Left lung (tissue), 10 donors: ENCODE data around the gene DDAH1. TPM values are rescaled to one million over a fixed set of nuclear protein-coding genes. Genes with fewer than 3 reads are reported as not detected.

Experiments
- ATAC-seq: fragments of 200-7000 bp; cut with Tn5 transposase; one replicate; pipeline ENCODE4 v1.9.1; 2020; ENCODE audit warnings: moderate library complexity
- DNase-seq, 4 donors: peaks; one replicate each; pipeline ENCODE4 v3.0.0-alpha.2; 2013 to 2020
- H3K27ac ChIP-seq, 2 donors: fragments of 200-600 bp; sonication (generic) in 1 of 2; one replicate each; pipeline versions ENCODE4 v1.5.0 to v1.8.0; 2020 to 2021
- H3K27me3 ChIP-seq, 2 donors: fragments of 200-600 bp; sonication (generic) in 1 of 2; one replicate each; pipeline versions ENCODE4 v1.5.0 to v1.8.0; 2020 to 2021
- H3K36me3 ChIP-seq, 2 donors: fragments of 200-600 bp; sonication (generic) in 1 of 2; one replicate each; pipeline versions ENCODE4 v1.5.0 to v1.8.0; 2020 to 2021
- H3K4me1 ChIP-seq, 2 donors: fragments of 200-600 bp; one replicate each; pipeline ENCODE4 v1.8.0; 2021
- H3K4me3 ChIP-seq, 2 donors: fragments of 200-600 bp; sonication (generic) in 1 of 2; one replicate each; pipeline versions ENCODE4 v1.5.0 to v1.8.0; 2020 to 2021; ENCODE audit warnings: mild to moderate bottlenecking in 1 of 2
- H3K9me3 ChIP-seq, 2 donors: fragments of 200-600 bp; sonication (generic) in 1 of 2; one replicate each; pipeline versions ENCODE4 v1.5.0 to v1.8.0; 2020 to 2021
- intact Hi-C, 2 donors: fragments of 100-400 bp; cut with DNase I; formaldehyde crosslinking; loops; one replicate each; pipeline versions ENCODE4 v1.11.2 to v1.14.2; 2022
- polyA plus RNA-seq, 6 donors: library from polyadenylated mRNA; unstranded; fragments of 120-200 nt; gene quantifications; one replicate each; pipeline ENCODE4 v1.2.1, GENCODE V29; 2013; ENCODE audit not compliant: insufficient read length in 6 of 6
- total RNA-seq, 2 donors: library from RNA; stranded (reverse); fragmentation: NEBNext Ultra II Directional; extraction: Animal tissue kit (Norgen Biotek cat#: 25700); gene quantifications; one replicate each; pipeline ENCODE4 v1.2.1, GENCODE V29; 2021
- TF ChIP-seq, protein P1 (sequence below), 2 donors: fragments of 200-600 bp; sonication (generic) in 1 of 2; IDR thresholded peaks; one replicate each; pipeline versions ENCODE4 v1.5.0 to v1.8.0; 2021; ENCODE audit warnings: antibody characterized with exemption in 2 of 2
- donor health status: DM: no; HTN: yes; CAD: no.
- donor health status: DM: no; HTN: no; CAD: no.

The DDAH1 gene
- total and polyA plus RNA-seq, 8 donors, result 71.5 to 121 (median 89.8) TPM

DNA sequence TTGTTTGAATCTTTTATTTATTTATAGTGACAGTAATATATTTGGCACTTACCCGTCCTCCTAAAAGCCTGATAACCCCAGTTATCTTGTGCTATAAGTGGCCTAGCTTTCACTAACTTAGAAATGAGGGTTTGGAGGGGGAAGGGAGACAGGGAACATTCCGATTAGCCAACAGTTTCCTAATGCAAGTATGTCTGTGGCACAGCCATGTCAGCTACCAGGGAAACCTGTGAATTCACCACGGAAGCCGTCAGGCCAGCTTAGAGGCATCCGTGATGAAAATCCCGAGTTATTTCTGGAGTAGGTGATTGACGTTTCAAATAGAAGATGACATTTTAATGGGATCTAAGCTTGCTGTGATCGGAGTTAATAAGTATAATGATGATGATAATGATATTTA lies 149.2 kb downstream of the DDAH1 start:
- ATAC-seq, result no peak
- H3K36me3 ChIP-seq, result no peaks in the 10 kb centered on the region
- intact Hi-C loops, result no loop called here
- no peak overlapping the region for H3K4me3 ChIP-seq
- no peaks in the 10 kb centered on the region for H3K9me3 ChIP-seq
- DNase-seq, result peak in 2 of 4 donors; percentile 49 to 68
- TF ChIP-seq, protein P1, sequence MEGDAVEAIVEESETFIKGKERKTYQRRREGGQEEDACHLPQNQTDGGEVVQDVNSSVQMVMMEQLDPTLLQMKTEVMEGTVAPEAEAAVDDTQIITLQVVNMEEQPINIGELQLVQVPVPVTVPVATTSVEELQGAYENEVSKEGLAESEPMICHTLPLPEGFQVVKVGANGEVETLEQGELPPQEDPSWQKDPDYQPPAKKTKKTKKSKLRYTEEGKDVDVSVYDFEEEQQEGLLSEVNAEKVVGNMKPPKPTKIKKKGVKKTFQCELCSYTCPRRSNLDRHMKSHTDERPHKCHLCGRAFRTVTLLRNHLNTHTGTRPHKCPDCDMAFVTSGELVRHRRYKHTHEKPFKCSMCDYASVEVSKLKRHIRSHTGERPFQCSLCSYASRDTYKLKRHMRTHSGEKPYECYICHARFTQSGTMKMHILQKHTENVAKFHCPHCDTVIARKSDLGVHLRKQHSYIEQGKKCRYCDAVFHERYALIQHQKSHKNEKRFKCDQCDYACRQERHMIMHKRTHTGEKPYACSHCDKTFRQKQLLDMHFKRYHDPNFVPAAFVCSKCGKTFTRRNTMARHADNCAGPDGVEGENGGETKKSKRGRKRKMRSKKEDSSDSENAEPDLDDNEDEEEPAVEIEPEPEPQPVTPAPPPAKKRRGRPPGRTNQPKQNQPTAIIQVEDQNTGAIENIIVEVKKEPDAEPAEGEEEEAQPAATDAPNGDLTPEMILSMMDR (IDR thresholded peaks at IDR 0.05), result no peak
- H3K4me1 ChIP-seq, result peaks cover 10 to 14% of the 10 kb centered on the region in 2 donors
- no peaks in the 10 kb centered on the region for H3K27me3 ChIP-seq
- H3K27ac ChIP-seq, result no peak overlapping the region

DNA sequence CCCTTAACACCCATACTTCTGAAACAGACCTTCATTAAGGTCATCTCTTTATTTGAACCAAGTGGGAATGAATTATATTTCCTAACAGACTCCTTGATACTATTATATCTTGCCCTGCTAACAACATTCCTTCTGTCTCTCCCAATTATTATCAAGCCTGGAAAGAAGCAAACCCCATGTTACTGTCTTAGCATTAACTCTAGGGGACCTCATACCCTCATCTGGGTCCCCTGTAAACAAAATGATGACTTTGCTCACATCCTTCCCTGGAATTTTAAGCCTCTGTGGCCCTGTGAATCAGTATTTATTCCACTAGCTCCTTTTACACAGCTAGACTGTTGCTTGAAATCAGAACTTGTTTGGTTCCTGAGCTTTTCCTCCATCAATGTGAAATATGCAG lies 150.2 kb downstream of the DDAH1 start:
- no peaks in the 10 kb centered on the region for H3K9me3 ChIP-seq
- no peak for ATAC-seq
- H3K27me3 ChIP-seq, result no peaks in the 10 kb centered on the region
- DNase-seq, result no peak
- TF ChIP-seq, protein P1 (IDR thresholded peaks at IDR 0.05), result no peak
- intact Hi-C loops, result no loop called here
- H3K4me3 ChIP-seq, result no peak overlapping the region
- H3K4me1 ChIP-seq, result peaks cover 6% of the 10 kb centered on the region in 2 donors
- H3K36me3 ChIP-seq, result no peaks in the 10 kb centered on the region
- peak overlapping the region; percentile 22 to 36 for H3K27ac ChIP-seq

DNA sequence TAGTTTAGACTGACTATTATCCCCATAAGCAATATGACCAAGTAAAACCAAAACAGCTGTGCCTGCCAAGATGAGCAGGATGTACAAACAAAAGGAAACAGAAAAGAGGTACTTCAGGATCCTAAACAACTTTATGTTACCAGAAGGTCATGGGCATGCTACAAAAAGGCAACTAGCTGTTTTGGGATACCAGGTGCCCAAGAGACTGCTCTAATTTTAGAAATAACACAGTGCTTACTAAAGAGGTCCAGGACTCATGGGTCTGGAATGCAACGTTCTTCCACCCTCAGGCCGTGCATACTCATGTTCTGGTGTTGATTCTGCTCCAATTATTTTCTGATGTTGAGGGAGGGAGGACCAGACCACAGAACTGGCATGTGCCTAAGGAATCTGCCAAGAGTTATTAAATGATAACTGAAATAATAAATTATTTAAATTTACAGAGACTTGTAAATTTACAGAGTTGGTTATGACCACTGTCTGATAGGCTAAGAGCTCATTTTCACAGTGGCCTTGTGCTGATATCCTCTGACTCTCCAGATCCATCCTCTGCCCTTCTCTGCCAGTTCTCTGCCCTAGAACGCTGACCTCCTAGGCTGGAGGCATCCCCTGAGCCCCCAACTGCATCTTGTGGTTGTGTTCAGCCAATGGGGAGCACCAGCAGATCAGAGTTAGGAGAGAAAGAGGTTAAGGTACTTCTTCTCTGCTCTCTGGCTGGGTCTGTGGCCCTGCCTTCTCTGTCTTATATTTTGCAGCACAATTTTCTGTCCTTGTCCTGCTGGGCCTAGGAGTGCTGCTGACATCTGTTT lies 150.9 kb downstream of the DDAH1 start:
- Histone ChIP-seq H3K4me3 (no peak overlapping the region), H3K4me1 (peaks cover 6% of the 10 kb centered on the region in 2 donors), H3K27ac (peak overlapping the region; percentile 22 to 36), H3K27me3 (peaks cover 0 to 4% of the 10 kb centered on the region in 2 donors), H3K9me3 (no peaks in the 10 kb centered on the region), H3K36me3 (no peaks in the 10 kb centered on the region)
- TF ChIP-seq, protein P1 (IDR thresholded peaks at IDR 0.05), result no peak
- ATAC-seq (peak; percentile 90), DNase-seq (no peak)
- intact Hi-C loops, result no loop called here

DNA sequence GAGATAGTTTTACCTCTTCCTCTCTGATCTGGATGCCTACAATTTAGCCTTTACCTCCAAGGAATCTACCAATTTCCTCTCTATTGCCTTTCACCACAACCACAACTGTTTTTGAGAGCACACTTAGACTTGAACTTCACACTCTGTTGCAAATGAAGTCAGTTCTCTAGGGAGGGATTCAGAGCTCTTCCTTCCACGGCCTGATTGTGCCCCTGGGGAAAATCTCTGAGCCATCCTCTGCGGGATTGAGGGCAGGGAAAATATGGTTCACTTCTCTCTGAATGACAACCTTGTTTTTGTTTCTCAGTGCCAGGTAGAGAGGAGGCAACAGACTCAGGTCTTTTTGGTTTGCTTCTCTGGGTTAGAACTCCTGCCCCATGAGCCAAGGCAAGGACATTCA lies 153.1 kb downstream of the DDAH1 start:
- no peak for ATAC-seq
- no peak overlapping the region for H3K27ac ChIP-seq
- DNase-seq, result no peak
- H3K27me3 ChIP-seq, result peaks cover 0 to 17% of the 10 kb centered on the region in 2 donors
- peaks cover 9 to 13% of the 10 kb centered on the region in 2 donors for H3K4me1 ChIP-seq
- no peaks in the 10 kb centered on the region for H3K36me3 ChIP-seq
- intact Hi-C loops, result no loop called here
- TF ChIP-seq, protein P1 (IDR thresholded peaks at IDR 0.05), result no peak
- H3K9me3 ChIP-seq, result no peaks in the 10 kb centered on the region
- no peak overlapping the region for H3K4me3 ChIP-seq

- intact Hi-C loops, result loop anchor here in 1 of 2 donors (10.0 kb wide), 2 partner anchors 276 to 386 kb away; partner anchors contain the start of gene CCN1
- H3K27me3 ChIP-seq, result peaks cover 0 to 17% of the 10 kb centered on the region in 2 donors
- no peak for DNase-seq
- ATAC-seq, result peak; percentile 21
- H3K9me3 ChIP-seq, result no peaks in the 10 kb centered on the region
- H3K4me3 ChIP-seq, result no peak overlapping the region
- H3K4me1 ChIP-seq, result peaks cover 5 to 7% of the 10 kb centered on the region in 2 donors
- H3K36me3 ChIP-seq, result no peaks in the 10 kb centered on the region
- TF ChIP-seq, protein P1 (IDR thresholded peaks at IDR 0.05), result no peak
- no peak overlapping the region for H3K27ac ChIP-seq
Measured at GRCh38 chr1:85308833-85309350, 156.1 kb downstream of the DDAH1 start.
